Measurements from ENCODE around the gene GALR2. TPM values are rescaled to one million over a fixed set of nuclear protein-coding genes. Genes with fewer than 3 reads are reported as not detected.
A peak's percentile ranks its signal among the peaks of the same experiment; 100 is the strongest.
"Not testable (repeated sequence)": the region's sequence is repeated elsewhere in the genome, so short reads cannot be mapped to it uniquely, and the experiment has no call there.

The GALR2 gene
- total RNA-seq, 4 donors from 2014 or later = not detected

- peak in 1 of 2 donors; percentile 25 for DNase-seq
- Histone ChIP-seq H3K27me3 (peaks cover 36 to 46% of the 10 kb centered on the region in 2 donors), H3K4me1 (peaks cover 0 to 18% of the 10 kb centered on the region in 2 donors), H3K36me3 (no peaks in the 10 kb centered on the region), H3K4me3 (no peak overlapping the region), H3K9me3 (no peaks in the 10 kb centered on the region), H3K27ac (no peak overlapping the region)
- intact Hi-C loops (cut with DNase I; ENCODE audit: low total_unique reads) = no loop called here
- TF ChIP-seq POLR2A (IDR thresholded peaks at IDR 0.05) = no peak
- TF ChIP-seq CTCF (IDR thresholded peaks at IDR 0.05) = no peak
Observed at GRCh38 chr17:76075364-76076145, 974 bp downstream of the GALR2 start.

- DNase-seq = no peak
- H3K27me3 ChIP-seq = peaks cover 36 to 46% of the 10 kb centered on the region in 2 donors
- H3K4me1 ChIP-seq = peaks cover 0 to 13% of the 10 kb centered on the region in 2 donors
- H3K4me3 ChIP-seq = no peak overlapping the region
- TF ChIP-seq POLR2A (IDR thresholded peaks at IDR 0.05) (no peak), CTCF (IDR thresholded peaks at IDR 0.05) (no peak)
- intact Hi-C loops (cut with DNase I; ENCODE audit: low total_unique reads) = no loop called here
- H3K27ac ChIP-seq = no peak overlapping the region
- no peaks in the 10 kb centered on the region for H3K36me3 ChIP-seq
- H3K9me3 ChIP-seq = no peaks in the 10 kb centered on the region
Observed at GRCh38 chr17:76076146-76076764, 1.7 kb downstream of the GALR2 start.

DNA sequence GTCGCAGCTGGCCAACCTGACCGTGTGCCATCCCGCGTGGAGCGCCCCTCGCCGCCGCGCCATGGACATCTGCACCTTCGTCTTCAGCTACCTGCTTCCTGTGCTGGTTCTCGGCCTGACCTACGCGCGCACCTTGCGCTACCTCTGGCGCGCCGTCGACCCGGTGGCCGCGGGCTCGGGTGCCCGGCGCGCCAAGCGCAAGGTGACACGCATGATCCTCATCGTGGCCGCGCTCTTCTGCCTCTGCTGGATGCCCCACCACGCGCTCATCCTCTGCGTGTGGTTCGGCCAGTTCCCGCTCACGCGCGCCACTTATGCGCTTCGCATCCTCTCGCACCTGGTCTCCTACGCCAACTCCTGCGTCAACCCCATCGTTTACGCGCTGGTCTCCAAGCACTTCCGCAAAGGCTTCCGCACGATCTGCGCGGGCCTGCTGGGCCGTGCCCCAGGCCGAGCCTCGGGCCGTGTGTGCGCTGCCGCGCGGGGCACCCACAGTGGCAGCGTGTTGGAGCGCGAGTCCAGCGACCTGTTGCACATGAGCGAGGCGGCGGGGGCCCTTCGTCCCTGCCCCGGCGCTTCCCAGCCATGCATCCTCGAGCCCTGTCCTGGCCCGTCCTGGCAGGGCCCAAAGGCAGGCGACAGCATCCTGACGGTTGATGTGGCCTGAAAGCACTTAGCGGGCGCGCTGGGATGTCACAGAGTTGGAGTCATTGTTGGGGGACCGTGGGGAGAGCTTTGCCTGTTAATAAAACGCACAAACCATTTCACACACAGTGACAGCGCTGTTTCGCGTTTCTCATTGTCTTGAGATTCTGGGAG, 2.4 kb downstream of the GALR2 start:
- no peak overlapping the region for H3K4me3 ChIP-seq
- no peak for DNase-seq
- peaks cover 36 to 46% of the 10 kb centered on the region in 2 donors for H3K27me3 ChIP-seq
- no peak overlapping the region for H3K27ac ChIP-seq
- no peak for TF ChIP-seq POLR2A (IDR thresholded peaks at IDR 0.05)
- H3K36me3 ChIP-seq = no peaks in the 10 kb centered on the region
- intact Hi-C loops (cut with DNase I; ENCODE audit: low total_unique reads) = no loop called here
- peaks cover 0 to 13% of the 10 kb centered on the region in 2 donors for H3K4me1 ChIP-seq
- no peaks in the 10 kb centered on the region for H3K9me3 ChIP-seq

DNA sequence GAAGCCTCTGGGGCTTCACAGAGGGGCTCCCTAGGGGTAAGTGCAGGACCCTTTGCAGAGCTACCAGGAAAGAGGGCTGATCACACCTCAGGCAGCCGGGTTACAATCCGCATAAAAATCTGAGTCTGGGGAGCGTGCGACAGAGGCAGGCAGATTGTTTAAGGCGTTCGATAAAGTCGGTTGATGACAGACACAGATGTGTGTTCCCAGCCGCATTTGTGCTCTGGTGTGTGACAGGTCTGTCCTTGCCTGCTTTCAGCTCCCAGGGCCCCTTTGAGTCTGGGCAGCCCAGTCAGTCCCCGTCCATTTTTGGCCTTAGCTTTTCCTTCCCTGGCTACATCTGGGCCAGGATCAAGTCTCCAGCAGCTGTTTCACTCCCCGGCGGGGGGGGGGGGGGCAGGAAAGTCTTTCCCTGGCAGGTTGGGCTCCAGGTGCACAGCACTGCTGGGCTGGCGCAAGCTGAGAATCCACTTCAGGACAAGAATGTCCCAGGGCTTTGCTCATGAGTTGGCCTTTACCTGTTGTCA, 3.1 kb downstream of the GALR2 start:
- H3K4me1 ChIP-seq = peaks cover 0 to 13% of the 10 kb centered on the region in 2 donors

GRCh38 chr17:76078370-76078769, 3.8 kb downstream of the GALR2 start:
- H3K9me3 ChIP-seq; H3K27ac ChIP-seq; H3K36me3 ChIP-seq; DNase-seq; intact Hi-C loops (cut with DNase I; ENCODE audit: low total_unique reads); H3K4me3 ChIP-seq: not testable (repeated sequence)
- peaks cover 0 to 13% of the 10 kb centered on the region in 2 donors for H3K4me1 ChIP-seq
- peaks cover 36 to 46% of the 10 kb centered on the region in 2 donors for H3K27me3 ChIP-seq

More for the DNA sequence above, 3.1 kb downstream of the GALR2 start:
- intact Hi-C loops (cut with DNase I; ENCODE audit: low total_unique reads) = no loop called here
- H3K9me3 ChIP-seq = no peaks in the 10 kb centered on the region
- no peak overlapping the region for H3K4me3 ChIP-seq
- DNase-seq = no peak
- no peak for TF ChIP-seq POLR2A (IDR thresholded peaks at IDR 0.05)
- TF ChIP-seq CTCF (IDR thresholded peaks at IDR 0.05) = no peak
- H3K36me3 ChIP-seq = no peaks in the 10 kb centered on the region
- H3K27ac ChIP-seq = no peak overlapping the region
- H3K27me3 ChIP-seq = peaks cover 36 to 46% of the 10 kb centered on the region in 2 donors

Measured in uterus (tissue), 4 donors.